HepG2 (cell line): ENCODE measurements around the gene RAB40C. TPM values are rescaled to one million over a fixed set of nuclear protein-coding genes. Genes with fewer than 3 reads are reported as not detected.
A peak's percentile ranks its signal among the peaks of the same experiment; 100 is the strongest.

ENCODE experiments used
- AGO2 ChIP-seq: fragments of 200-400 bp; formaldehyde crosslinking; optimal IDR thresholded peaks from 2 replicates; pipeline ENCODE3; 2017; ENCODE audit warnings: mild to moderate bottlenecking, low read depth, low read length, moderate library complexity
- ATF5 ChIP-seq: sonication (generic); formaldehyde crosslinking; IDR thresholded peaks from 2 replicates; pipeline ENCODE4 v1.4.0; 2020; ENCODE audit warnings: mild to moderate bottlenecking, low read depth, missing genetic modification reagents
- BATF2 ChIP-seq: sonication (generic); formaldehyde crosslinking; IDR thresholded peaks from 2 replicates; pipeline ENCODE4 v1.8.0; 2022; ENCODE audit warnings: mild to moderate bottlenecking, missing genetic modification reagents, moderate library complexity
- EED ChIP-seq: sonication (generic); formaldehyde crosslinking; IDR thresholded peaks from 2 replicates; pipeline ENCODE4 v1.5.0; 2020; ENCODE audit warnings: mild to moderate bottlenecking, missing genetic modification reagents
- ELF1 ChIP-seq: sonication (generic); formaldehyde crosslinking; IDR thresholded peaks from 2 replicates; pipeline ENCODE4 v1.4.0; 2020; ENCODE audit warnings: missing genetic modification reagents
- GABPB1 ChIP-seq: IDR thresholded peaks from 2 replicates; pipeline ENCODE4 v1.6.1; 2016; ENCODE audit warnings: mild to moderate bottlenecking, missing genetic modification reagents, moderate library complexity, missing compliant biosample characterization
- GATAD2A ChIP-seq: IDR thresholded peaks from 2 replicates; pipeline ENCODE4 v1.6.1; 2016
- HDAC2 ChIP-seq: sonication (generic); formaldehyde crosslinking; IDR thresholded peaks from 2 replicates; pipeline ENCODE4 v1.4.0; 2020; ENCODE audit warnings: missing genetic modification reagents
- KDM6A ChIP-seq: IDR thresholded peaks from 2 replicates; pipeline ENCODE4 v1.6.1; 2016; ENCODE audit warnings: low read depth
- NCOA1 ChIP-seq: sonication (generic); formaldehyde crosslinking; IDR thresholded peaks from 2 replicates; pipeline ENCODE4 v1.9.0; 2021; ENCODE audit warnings: missing genetic modification reagents
- NFYB ChIP-seq: sonication (generic); formaldehyde crosslinking; IDR thresholded peaks from 2 replicates; pipeline ENCODE4 v1.4.0; 2020; ENCODE audit warnings: missing genetic modification reagents
- PITX1 ChIP-seq: sonication (generic); formaldehyde crosslinking; IDR thresholded peaks from 2 replicates; pipeline ENCODE4 v1.5.1; 2020; ENCODE audit warnings: mild to moderate bottlenecking, missing genetic modification reagents
- PREB ChIP-seq: sonication (generic); formaldehyde crosslinking; IDR thresholded peaks from 2 replicates; pipeline ENCODE4 v1.4.0; 2020; ENCODE audit warnings: missing genetic modification reagents
- SKIL ChIP-seq: sonication (generic); formaldehyde crosslinking; IDR thresholded peaks from 2 replicates; pipeline ENCODE4 v1.8.0; 2022; ENCODE audit warnings: missing genetic modification reagents, mild to moderate bottlenecking, moderate library complexity, borderline replicate concordance
- U2AF1 ChIP-seq: fragments of 200-400 bp; formaldehyde crosslinking; optimal IDR thresholded peaks from 2 replicates; pipeline ENCODE3; 2017; ENCODE audit warnings: mild to moderate bottlenecking, low read depth, low read length
- ZMYM3 ChIP-seq: sonication (generic); formaldehyde crosslinking; IDR thresholded peaks from 2 replicates; pipeline ENCODE4 v1.5.1; 2020; ENCODE audit warnings: mild to moderate bottlenecking, missing genetic modification reagents
- ZNF30 ChIP-seq: sonication (generic); formaldehyde crosslinking; IDR thresholded peaks from 2 replicates; pipeline ENCODE4 v1.5.0; 2020; ENCODE audit warnings: mild to moderate bottlenecking, missing genetic modification reagents
- ZNF44 ChIP-seq: sonication (generic); formaldehyde crosslinking; IDR thresholded peaks from 2 replicates; pipeline ENCODE4 v1.5.1; 2020; ENCODE audit warnings: mild to moderate bottlenecking, missing genetic modification reagents
- ZNF552 ChIP-seq: sonication (generic); formaldehyde crosslinking; IDR thresholded peaks from 2 replicates; pipeline ENCODE4 v1.9.0; 2022; ENCODE audit warnings: missing genetic modification reagents, mild to moderate bottlenecking, borderline replicate concordance
- ZNF567 ChIP-seq: sonication (generic); formaldehyde crosslinking; IDR thresholded peaks from 2 replicates; pipeline ENCODE4 v1.8.1; 2023; ENCODE audit warnings: mild to moderate bottlenecking, missing genetic modification reagents, borderline replicate concordance
- ZNF574 ChIP-seq: sonication (generic); formaldehyde crosslinking; IDR thresholded peaks from 2 replicates; pipeline ENCODE4 v1.4.0; 2020; ENCODE audit warnings: missing genetic modification reagents
- ZNF678 ChIP-seq: sonication (generic); formaldehyde crosslinking; IDR thresholded peaks from 2 replicates; pipeline ENCODE4 v1.4.0; 2020; ENCODE audit warnings: mild to moderate bottlenecking, missing genetic modification reagents
- ZSCAN29 ChIP-seq: sonication (generic); formaldehyde crosslinking; conservative IDR thresholded peaks from 2 replicates; pipeline ENCODE4 v1.4.0; 2020; ENCODE audit warnings: mild to moderate bottlenecking, missing genetic modification reagents
- polyA plus RNA-seq, 8 experiments: library from polyadenylated mRNA; depleted of rRNA in 3 of 8; stranded (reverse) in 7 of 8; unstranded in 1 of 8; fragments of >200 nt; fragmentation: Illumina TruSeq in 4 of 8; extraction: Trizol in 4 of 8; gene quantifications; 2 replicates each; pipeline versions ENCODE4 v1.2.1 to v1.2.3, GENCODE V29; 2011 to 2016; ENCODE audit warnings: low read depth in 4 of 8, missing spikeins in 1 of 8, mixed read lengths in 1 of 8; ENCODE audit not compliant: insufficient read depth in 1 of 8
- total RNA-seq, 5 experiments: library from RNA; depleted of rRNA; stranded (reverse); fragments of >200 nt; fragmentation: Illumina TruSeq; extraction: Trizol; gene quantifications; 2 replicates each; pipeline ENCODE4 v1.2.3, GENCODE V29; 2016; ENCODE audit warnings: low read depth in 1 of 5

Gene RAB40C
- total and polyA plus RNA-seq, 2 of the 13 experiments (the other 11 are each of a cell fraction or from before 2014, with no cell fraction given): 7.7 to 11.5 TPM

- TF ChIP-seq ZNF552 (CRISPR knock-in tag) (no peak), GATAD2A (CRISPR knock-in tag) (peak; percentile 69), ZSCAN29 (no peak), ELF1 (CRISPR knock-in tag) (0 out of 2 replicates have a peak, but pooled peaks have one; percentile 31), KDM6A (CRISPR knock-in tag) (0 out of 2 replicates have a peak, but pooled peaks have one; percentile 16), ZNF678 (CRISPR knock-in tag) (0 out of 2 replicates have a peak, but pooled peaks have one; percentile 37), AGO2 (peak; percentile 95), SKIL (peak; percentile 46; the same call in 1 of the 2 replicates), ZNF567 (no peak), ZNF574 (CRISPR knock-in tag) (peak; percentile 53; the same call in 1 of the 2 replicates), BATF2 (CRISPR knock-in tag) (no peak), GABPB1 (CRISPR knock-in tag) (peak; percentile 45; the same call in 1 of the 2 replicates), ZMYM3 (CRISPR knock-in tag) (0 out of 2 replicates have a peak, but pooled peaks have one; percentile 29), U2AF1 (no peak), ZNF30 (CRISPR knock-in tag) (no peak), ATF5 (CRISPR knock-in tag) (no peak), PITX1 (CRISPR knock-in tag) (peak; percentile 63; the same call in 1 of the 2 replicates), NCOA1 (CRISPR knock-in tag) (no peak), NFYB (CRISPR knock-in tag) (no peak), HDAC2 (peak; percentile 62; the same call in 1 of the 2 replicates), ZNF44 (CRISPR knock-in tag) (no peak), PREB (no peak), EED (CRISPR knock-in tag) (0 out of 2 replicates have a peak, but pooled peaks have one; percentile 53)
These were observed 56.2 kb downstream of the RAB40C start (continued) for GRCh38 chr16:645852-646678.
